Measurements from ENCODE around the gene LTB. TPM values are rescaled to one million over a fixed set of nuclear protein-coding genes. Genes with fewer than 3 reads are reported as not detected.

Gene LTB
- total RNA-seq, 1 experiment from 2014 or later: not detected

DNA sequence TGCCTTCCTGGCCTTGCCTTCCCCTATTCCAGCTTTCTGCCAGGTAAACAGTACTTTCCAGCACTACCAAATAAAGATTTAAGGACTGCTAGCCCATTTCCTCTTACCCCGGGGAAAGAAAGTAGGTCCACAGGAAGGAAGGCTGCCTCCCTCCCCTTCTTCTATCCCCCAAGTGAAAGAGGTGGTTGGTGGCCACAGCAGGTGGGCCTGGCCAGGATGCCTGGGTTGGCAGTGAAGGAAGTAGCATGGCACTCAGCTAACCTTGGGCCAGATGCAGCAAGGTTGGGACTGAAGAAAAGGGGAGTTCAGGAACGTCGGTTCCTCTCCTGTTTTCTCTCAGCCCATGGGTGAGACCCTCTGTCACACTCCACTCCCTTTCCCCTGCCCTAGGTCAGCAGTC lies 25.9 kb downstream of the LTB start:
- no peaks in the 10 kb centered on the region for H4K20me1 ChIP-seq (ENCODE audit: control insufficient read depth, insufficient read depth, insufficient read length)
- Mint-ChIP-seq H3K9me3 (no peaks in the 10 kb centered on the region), H3K4me3 (no peak overlapping the region), H3K4me1 (peaks cover 4 to 18% of the 10 kb centered on the region in 2 experiments; a peak in 3 of 4 replicates), H3K36me3 (ENCODE audit: insufficient read depth in 1 of 3, low read depth in 3 of 3) (peaks cover 16 to 44% (median 31%) of the 10 kb centered on the region in 3 experiments; a peak in 6 of 7 replicates), H3K27ac (no peak overlapping the region), H3K27me3 (ENCODE audit: low read depth) (no peaks in the 10 kb centered on the region)
- no peaks in the 10 kb centered on the region for H3K9me3 ChIP-seq (ENCODE audit: control insufficient read depth, low read depth, low read length)
- H3T11ph ChIP-seq (ENCODE audit: low read length): no peak overlapping the region
- no peak overlapping the region for H3K18ac ChIP-seq (ENCODE audit: insufficient read length, low read depth, low read length)
- H3K23me2 ChIP-seq (ENCODE audit: insufficient read length, low read depth, low read length, poor library complexity, severe bottlenecking): no peaks in the 10 kb centered on the region
- H2BK5ac ChIP-seq (ENCODE audit: insufficient read length, low read length): no peak overlapping the region
- H2BK12ac ChIP-seq (ENCODE audit: insufficient read length, low read depth, low read length): no peak overlapping the region
- H2AK5ac ChIP-seq (ENCODE audit: insufficient read length, low read length): no peak overlapping the region
- TF ChIP-seq, protein P1, sequence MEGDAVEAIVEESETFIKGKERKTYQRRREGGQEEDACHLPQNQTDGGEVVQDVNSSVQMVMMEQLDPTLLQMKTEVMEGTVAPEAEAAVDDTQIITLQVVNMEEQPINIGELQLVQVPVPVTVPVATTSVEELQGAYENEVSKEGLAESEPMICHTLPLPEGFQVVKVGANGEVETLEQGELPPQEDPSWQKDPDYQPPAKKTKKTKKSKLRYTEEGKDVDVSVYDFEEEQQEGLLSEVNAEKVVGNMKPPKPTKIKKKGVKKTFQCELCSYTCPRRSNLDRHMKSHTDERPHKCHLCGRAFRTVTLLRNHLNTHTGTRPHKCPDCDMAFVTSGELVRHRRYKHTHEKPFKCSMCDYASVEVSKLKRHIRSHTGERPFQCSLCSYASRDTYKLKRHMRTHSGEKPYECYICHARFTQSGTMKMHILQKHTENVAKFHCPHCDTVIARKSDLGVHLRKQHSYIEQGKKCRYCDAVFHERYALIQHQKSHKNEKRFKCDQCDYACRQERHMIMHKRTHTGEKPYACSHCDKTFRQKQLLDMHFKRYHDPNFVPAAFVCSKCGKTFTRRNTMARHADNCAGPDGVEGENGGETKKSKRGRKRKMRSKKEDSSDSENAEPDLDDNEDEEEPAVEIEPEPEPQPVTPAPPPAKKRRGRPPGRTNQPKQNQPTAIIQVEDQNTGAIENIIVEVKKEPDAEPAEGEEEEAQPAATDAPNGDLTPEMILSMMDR (conservative IDR thresholded peaks at IDR 0.05): no peak
- H3K56ac ChIP-seq (ENCODE audit: insufficient read length, low read depth, low read length): no peak overlapping the region
- no peak overlapping the region for H2BK120ac ChIP-seq (ENCODE audit: low read depth, low read length, poor library complexity, severe bottlenecking)
- no peak overlapping the region for H4K91ac ChIP-seq (ENCODE audit: insufficient read length, low read depth, low read length)
- no peak overlapping the region for H3K4me2 ChIP-seq (ENCODE audit: insufficient read depth, insufficient read length, low read length)
- H2AFZ ChIP-seq (ENCODE audit: low read length): no peak overlapping the region
- H2BK20ac ChIP-seq (ENCODE audit: low read depth, low read length, poor library complexity, severe bottlenecking): no peak overlapping the region
- no CpG with 5 or more reads among the region's 3 CpGs for WGBS (ENCODE audit: extremely low coverage, insufficient read length, low lambda C conversion rate)
- no peak overlapping the region for H3K4ac ChIP-seq (ENCODE audit: low read depth, low read length)
- no peaks in the 10 kb centered on the region for H3K79me1 ChIP-seq (ENCODE audit: insufficient read depth, low read depth, low read length, poor library complexity, severe bottlenecking)
- H3K79me2 ChIP-seq (ENCODE audit: insufficient read depth, low read length): no peaks in the 10 kb centered on the region
- no peak overlapping the region for H4K5ac ChIP-seq (ENCODE audit: insufficient read length, low read depth, low read length)
- H3K27ac ChIP-seq (ENCODE audit: insufficient read length, low read depth, low read length): no peak overlapping the region
- H3K27me3 ChIP-seq (ENCODE audit: insufficient read depth, low read length): no peaks in the 10 kb centered on the region
- H2BK15ac ChIP-seq (ENCODE audit: low read depth, low read length): no peak overlapping the region
- no peak overlapping the region for H4K8ac ChIP-seq (replicated peaks; ENCODE audit: insufficient read length, low read depth, low read length)
- no peak overlapping the region for H3K9ac ChIP-seq (ENCODE audit: extremely low read depth, insufficient read length, low read length)
- H3K23ac ChIP-seq (ENCODE audit: insufficient read length, low read depth, low read length): no peak overlapping the region
- DNase-seq: no peak
- H3K14ac ChIP-seq (ENCODE audit: insufficient read depth, low read length): no peak overlapping the region
- H3K4me1 ChIP-seq (ENCODE audit: insufficient read depth, low read length): peaks cover 4% of the 10 kb centered on the region; the same call in 1 of the 2 replicates
